ENCODE measurements around the gene U2AF1L4. TPM values are rescaled to one million over a fixed set of nuclear protein-coding genes. Genes with fewer than 3 reads are reported as not detected.

Gene U2AF1L4
- total RNA-seq, 1 experiment from 2014 or later = 24.6 TPM

DNA sequence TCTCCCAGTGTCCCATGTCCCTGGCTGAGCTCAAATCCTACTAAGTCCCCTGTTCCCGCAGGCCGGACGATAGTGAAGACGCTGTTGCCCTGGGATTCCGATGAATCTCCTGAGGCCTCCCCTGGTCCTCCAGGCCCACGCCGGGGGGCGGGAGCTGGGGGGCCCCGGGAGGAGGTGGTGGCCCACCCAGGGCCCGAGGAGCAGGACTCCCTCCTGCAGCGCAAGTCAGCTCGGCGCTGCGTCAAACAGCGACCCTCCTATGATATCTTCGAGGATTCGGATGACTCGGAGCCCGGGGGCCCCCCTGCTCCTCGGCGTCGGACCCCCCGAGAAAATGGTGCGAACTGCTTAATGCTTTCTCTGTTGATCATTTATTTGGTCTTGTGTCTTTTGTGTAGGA is 21.5 kb downstream of the U2AF1L4 start:
- CTCF ChIA-PET = no interaction called here
- Histone ChIP-seq H3K4me1 (no peaks in the 10 kb centered on the region), H3K4me3 (ENCODE audit: low read depth, low read length) (no peak overlapping the region), H3K27me3 (replicated peaks; ENCODE audit: control insufficient read depth, insufficient read depth, low read length) (no peaks in the 10 kb centered on the region), H3K36me3 (ENCODE audit: control insufficient read depth, insufficient read depth, low read length) (peaks cover 5% of the 10 kb centered on the region), H3K9me3 (no peaks in the 10 kb centered on the region)
- intact Hi-C loops (cut with micrococcal nuclease; ENCODE audit: unreplicated experiment) = no loop called here
- H3K27me3 Mint-ChIP-seq (ENCODE audit: insufficient read depth, unreplicated experiment) = no peaks in the 10 kb centered on the region
- H3K27ac Mint-ChIP-seq (ENCODE audit: unreplicated experiment) = no peak overlapping the region
- no peaks in the 10 kb centered on the region for H3K9me3 Mint-ChIP-seq (ENCODE audit: unreplicated experiment)
- DNase-seq = no peak
- BruUV-seq (replicated peaks) = no TSS peak
- H3K4me3 Mint-ChIP-seq (ENCODE audit: unreplicated experiment) = no peak overlapping the region
- TF ChIP-seq, protein P1, sequence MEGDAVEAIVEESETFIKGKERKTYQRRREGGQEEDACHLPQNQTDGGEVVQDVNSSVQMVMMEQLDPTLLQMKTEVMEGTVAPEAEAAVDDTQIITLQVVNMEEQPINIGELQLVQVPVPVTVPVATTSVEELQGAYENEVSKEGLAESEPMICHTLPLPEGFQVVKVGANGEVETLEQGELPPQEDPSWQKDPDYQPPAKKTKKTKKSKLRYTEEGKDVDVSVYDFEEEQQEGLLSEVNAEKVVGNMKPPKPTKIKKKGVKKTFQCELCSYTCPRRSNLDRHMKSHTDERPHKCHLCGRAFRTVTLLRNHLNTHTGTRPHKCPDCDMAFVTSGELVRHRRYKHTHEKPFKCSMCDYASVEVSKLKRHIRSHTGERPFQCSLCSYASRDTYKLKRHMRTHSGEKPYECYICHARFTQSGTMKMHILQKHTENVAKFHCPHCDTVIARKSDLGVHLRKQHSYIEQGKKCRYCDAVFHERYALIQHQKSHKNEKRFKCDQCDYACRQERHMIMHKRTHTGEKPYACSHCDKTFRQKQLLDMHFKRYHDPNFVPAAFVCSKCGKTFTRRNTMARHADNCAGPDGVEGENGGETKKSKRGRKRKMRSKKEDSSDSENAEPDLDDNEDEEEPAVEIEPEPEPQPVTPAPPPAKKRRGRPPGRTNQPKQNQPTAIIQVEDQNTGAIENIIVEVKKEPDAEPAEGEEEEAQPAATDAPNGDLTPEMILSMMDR (IDR thresholded peaks at IDR 0.05; ENCODE audit: insufficient read depth in 1 of 2, low read depth in 1 of 2, low read length in 1 of 2, severe bottlenecking in 1 of 2, unreplicated experiment in 1 of 2) = no peak
- peaks cover 7% of the 10 kb centered on the region for H3K4me1 Mint-ChIP-seq (ENCODE audit: low read depth, unreplicated experiment)
- peaks cover 86% of the 10 kb centered on the region for H3K36me3 Mint-ChIP-seq (ENCODE audit: insufficient read depth, unreplicated experiment)
- POLR2A ChIA-PET = interaction anchor here (0.7 kb wide), 1 partner anchor 17 kb away, joined by 4 read pairs; no protein-coding TSS in a partner anchor

DNA sequence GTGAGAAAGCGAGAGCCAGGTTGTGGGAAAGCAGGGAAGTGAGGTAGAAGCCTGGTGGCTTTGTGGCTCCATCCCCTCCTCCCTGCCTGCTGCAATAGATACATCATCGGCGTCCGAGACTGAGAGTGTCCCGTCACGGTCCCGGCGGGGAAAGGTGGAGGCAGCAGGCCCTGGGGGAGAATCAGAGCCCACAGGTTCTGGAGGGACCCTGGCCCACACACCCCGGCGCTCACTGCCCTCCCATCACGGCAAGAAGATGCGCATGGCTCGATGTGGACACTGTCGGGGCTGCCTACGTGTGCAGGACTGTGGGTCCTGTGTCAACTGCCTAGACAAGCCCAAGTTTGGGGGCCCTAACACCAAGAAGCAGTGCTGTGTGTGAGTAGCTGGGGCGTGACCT is 22.3 kb downstream of the U2AF1L4 start:
- peaks cover 5% of the 10 kb centered on the region for H3K36me3 ChIP-seq (ENCODE audit: control insufficient read depth, insufficient read depth, low read length)
- H3K27ac Mint-ChIP-seq (ENCODE audit: unreplicated experiment) = peak overlapping the region; percentile 55
- POLR2A ChIA-PET = interaction anchor here (0.7 kb wide), 1 partner anchor 18 kb away, joined by 4 read pairs; no protein-coding TSS in a partner anchor

DNA sequence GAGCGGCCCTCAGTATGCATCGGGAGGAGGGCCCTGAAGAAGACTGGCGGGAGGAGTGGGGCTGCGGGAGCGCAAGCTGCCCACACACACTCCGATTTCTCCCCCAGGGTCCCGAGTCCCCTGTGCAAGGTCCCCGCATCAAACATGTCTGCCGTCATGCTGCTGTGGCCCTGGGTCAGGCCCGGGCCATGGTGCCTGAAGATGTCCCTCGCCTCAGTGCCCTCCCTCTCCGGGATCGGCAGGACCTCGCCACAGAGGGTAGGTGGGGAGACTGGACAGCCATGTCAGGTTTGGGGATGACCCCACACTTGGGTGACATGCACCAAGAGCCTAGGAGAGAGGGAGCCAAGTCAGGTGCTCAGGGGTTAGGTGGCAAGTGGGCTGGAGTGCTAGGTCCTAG is 22.8 kb downstream of the U2AF1L4 start:
- no peaks in the 10 kb centered on the region for H3K27me3 ChIP-seq (replicated peaks; ENCODE audit: control insufficient read depth, insufficient read depth, low read length)
- H3K4me3 ChIP-seq (ENCODE audit: low read depth, low read length) = no peak overlapping the region
- H3K4me3 Mint-ChIP-seq (ENCODE audit: unreplicated experiment) = no peak overlapping the region
- ChIA-PET CTCF (no interaction called here), POLR2A (no interaction called here)
- no peaks in the 10 kb centered on the region for H3K27me3 Mint-ChIP-seq (ENCODE audit: insufficient read depth, unreplicated experiment)
- H3K4me1 Mint-ChIP-seq (ENCODE audit: low read depth, unreplicated experiment) = peaks cover 7% of the 10 kb centered on the region
- peak overlapping the region; percentile 55 for H3K27ac Mint-ChIP-seq (ENCODE audit: unreplicated experiment)
- H3K9me3 ChIP-seq = no peaks in the 10 kb centered on the region
- TF ChIP-seq, protein P1 (IDR thresholded peaks at IDR 0.05; ENCODE audit: insufficient read depth in 1 of 2, low read depth in 1 of 2, low read length in 1 of 2, severe bottlenecking in 1 of 2, unreplicated experiment in 1 of 2) = no peak
- peaks cover 4% of the 10 kb centered on the region for H3K36me3 ChIP-seq (ENCODE audit: control insufficient read depth, insufficient read depth, low read length)
- peaks cover 74% of the 10 kb centered on the region for H3K36me3 Mint-ChIP-seq (ENCODE audit: insufficient read depth, unreplicated experiment)
- no peak for DNase-seq
- TSS peak; percentile 0 for BruUV-seq (replicated peaks)
- no peaks in the 10 kb centered on the region for H3K9me3 Mint-ChIP-seq (ENCODE audit: unreplicated experiment)
- no peaks in the 10 kb centered on the region for H3K4me1 ChIP-seq
- intact Hi-C loops (cut with micrococcal nuclease; ENCODE audit: unreplicated experiment) = no loop called here

More for the DNA sequence above, 22.3 kb downstream of the U2AF1L4 start:
- CTCF ChIA-PET = no interaction called here
- Histone ChIP-seq H3K4me3 (ENCODE audit: low read depth, low read length) (no peak overlapping the region), H3K27me3 (replicated peaks; ENCODE audit: control insufficient read depth, insufficient read depth, low read length) (no peaks in the 10 kb centered on the region), H3K4me1 (no peaks in the 10 kb centered on the region), H3K9me3 (no peaks in the 10 kb centered on the region)
- H3K27me3 Mint-ChIP-seq (ENCODE audit: insufficient read depth, unreplicated experiment) = no peaks in the 10 kb centered on the region
- no peak for DNase-seq
- no peaks in the 10 kb centered on the region for H3K9me3 Mint-ChIP-seq (ENCODE audit: unreplicated experiment)
- H3K36me3 Mint-ChIP-seq (ENCODE audit: insufficient read depth, unreplicated experiment) = peaks cover 78% of the 10 kb centered on the region
- no TSS peak for BruUV-seq (replicated peaks)
- intact Hi-C loops (cut with micrococcal nuclease; ENCODE audit: unreplicated experiment) = no loop called here
- peaks cover 7% of the 10 kb centered on the region for H3K4me1 Mint-ChIP-seq (ENCODE audit: low read depth, unreplicated experiment)
- no peak overlapping the region for H3K4me3 Mint-ChIP-seq (ENCODE audit: unreplicated experiment)
- TF ChIP-seq, protein P1 (IDR thresholded peaks at IDR 0.05; ENCODE audit: insufficient read depth in 1 of 2, low read depth in 1 of 2, low read length in 1 of 2, severe bottlenecking in 1 of 2, unreplicated experiment in 1 of 2) = no peak

Measured in Caco-2 (cell line).